Left ventricle myocardium superior (tissue), 1 donor: Measurements from ENCODE around the gene MAPK7. TPM values are rescaled to one million over a fixed set of nuclear protein-coding genes. Genes with fewer than 3 reads are reported as not detected.
A peak's percentile ranks its signal among the peaks of the same experiment; 100 is the strongest.

Source experiments
- ATAC-seq: fragments of 200-7000 bp; cut with Tn5 transposase; one replicate; pipeline ENCODE4 v1.9.1; 2020; ENCODE audit warnings: mild to moderate bottlenecking, moderate library complexity
- DNase-seq: peaks from one replicate; pipeline ENCODE4 v3.0.0-alpha.2; 2020
- intact Hi-C: fragments of 100-400 bp; cut with micrococcal nuclease; formaldehyde crosslinking; loops from one replicate; pipeline ENCODE4 v1.11.0; 2022
- total RNA-seq: library from RNA; stranded (reverse); fragmentation: NEBNext Ultra II Directional; extraction: Animal tissue kit (Norgen Biotek cat#: 25700); gene quantifications from one replicate; pipeline ENCODE4 v1.2.1, GENCODE V29; 2021
- donor health status: DM: no; HTN: yes; CAD: no; lungs with severe emphysema.

The MAPK7 gene
- total RNA-seq, 1 donor from 2014 or later: 10.7 TPM

- DNase-seq: no peak
- no peak for ATAC-seq
- intact Hi-C loops: no loop called here
Measured at GRCh38 chr17:19409066-19409465, 30.8 kb downstream of the MAPK7 start.

GRCh38 chr17:19409509-19409908 lies 31.2 kb downstream of the MAPK7 start:
- no peak for DNase-seq
- ATAC-seq: no peak
- intact Hi-C loops: no loop called here

GRCh38 chr17:19410091-19410490 lies 31.8 kb downstream of the MAPK7 start:
- no peak for ATAC-seq
- intact Hi-C loops: no loop called here
- no peak for DNase-seq

GRCh38 chr17:19410875-19411620 lies 32.8 kb downstream of the MAPK7 start, which contains the start of gene RNF112:
TSS of gene RNF112 (plus strand) at chr17:19411232. CDS start at chr17:19411409, 177 bp downstream.
- intact Hi-C loops: no loop called here
- ATAC-seq (peak; percentile 74), DNase-seq (peak; percentile 60)

GRCh38 chr17:19411631-19412030 lies 33.3 kb downstream of the MAPK7 start:
- intact Hi-C loops: no loop called here
- DNase-seq (no peak), ATAC-seq (peak; percentile 39)

- intact Hi-C loops: no loop called here
- no peak for DNase-seq
- no peak for ATAC-seq
Measured at GRCh38 chr17:19412510-19412909, 34.2 kb downstream of the MAPK7 start.

- ATAC-seq: no peak
- DNase-seq: no peak
- intact Hi-C loops: no loop called here
Measured at GRCh38 chr17:19412984-19413383, 34.7 kb downstream of the MAPK7 start.

- DNase-seq: no peak
- intact Hi-C loops: no loop called here
- no peak for ATAC-seq
Measured at GRCh38 chr17:19413761-19414160, 35.5 kb downstream of the MAPK7 start.

- DNase-seq (no peak), ATAC-seq (no peak)
- intact Hi-C loops: no loop called here
Measured at GRCh38 chr17:19414396-19415280, 36.3 kb downstream of the MAPK7 start.

- ATAC-seq: no peak
- no peak for DNase-seq
- intact Hi-C loops: no loop called here
Measured at GRCh38 chr17:19415311-19415710, 37.0 kb downstream of the MAPK7 start.

- intact Hi-C loops: no loop called here
- ATAC-seq: no peak
- DNase-seq: no peak
Measured at GRCh38 chr17:19415806-19416775, 37.8 kb downstream of the MAPK7 start.

- intact Hi-C loops: no loop called here
- DNase-seq: no peak
- ATAC-seq: no peak
Measured at GRCh38 chr17:19417611-19418010, 39.3 kb downstream of the MAPK7 start.

GRCh38 chr17:19418251-19418992 lies 40.1 kb downstream of the MAPK7 start:
- ATAC-seq: peak; percentile 67
- DNase-seq: no peak
- intact Hi-C loops: no loop called here

GRCh38 chr17:19421219-19421618 lies 42.9 kb downstream of the MAPK7 start:
- intact Hi-C loops: no loop called here
- no peak for ATAC-seq
- DNase-seq: no peak

GRCh38 chr17:19421926-19422325 lies 43.6 kb downstream of the MAPK7 start:
- no peak for ATAC-seq
- no peak for DNase-seq
- intact Hi-C loops: no loop called here

- ATAC-seq (peak; percentile 72), DNase-seq (no peak)
- intact Hi-C loops: no loop called here
Measured at GRCh38 chr17:19424934-19425868, 46.9 kb downstream of the MAPK7 start.

GRCh38 chr17:19426631-19427030 lies 48.3 kb downstream of the MAPK7 start:
- intact Hi-C loops: no loop called here
- DNase-seq (no peak), ATAC-seq (no peak)

- intact Hi-C loops: no loop called here
- no peak for DNase-seq
- no peak for ATAC-seq
Measured at GRCh38 chr17:19431691-19432090, 53.4 kb downstream of the MAPK7 start.
